WTC11 (cell line): ENCODE data around the gene RAD18. TPM values are rescaled to one million over a fixed set of nuclear protein-coding genes. Genes with fewer than 3 reads are reported as not detected.

Experiments used
- ATAC-seq: fragments of 200-7000 bp; cut with Tn5 transposase; 2 replicates; pipeline ENCODE4 v1.10.0; 2021; ENCODE audit warnings: mild to moderate bottlenecking, moderate library complexity
- CTCF ChIA-PET: fragments of 300-600 bp; sonication (Branson Sonifier 250); formaldehyde crosslinking; loops from one replicate; lab custom pipeline; 2021; ENCODE audit warnings: antibody characterized with exemption; lab: Charles Lee
- POLR2A ChIA-PET: fragments of 350-600 bp; sonication (Branson Sonifier 250); formaldehyde crosslinking; loops from one replicate; lab custom pipeline; 2021; ENCODE audit warnings: antibody characterized with exemption; lab: Charles Lee
- DNase-seq: peaks from one replicate; pipeline ENCODE4 v3.0.0; 2021; ENCODE audit warnings: low spot score
- H3K27ac Mint-ChIP-seq: 2 replicates; pipeline ENCODE4 v1.8.0; 2021; ENCODE audit warnings: mixed read lengths
- H3K27me3 Mint-ChIP-seq: 2 replicates; pipeline ENCODE4 v1.8.0; 2021; ENCODE audit warnings: low read depth, mild to moderate bottlenecking, moderate library complexity, mixed read lengths
- H3K36me3 Mint-ChIP-seq: 2 replicates; pipeline ENCODE4 v1.8.0; 2021; ENCODE audit warnings: mixed read lengths
- H3K4me1 Mint-ChIP-seq: 2 replicates; pipeline ENCODE4 v1.8.0; 2022; ENCODE audit warnings: mixed read lengths
- H3K4me3 Mint-ChIP-seq: 2 replicates; pipeline ENCODE4 v1.8.0; 2021; ENCODE audit warnings: mild to moderate bottlenecking, moderate library complexity, mixed read lengths
- H3K9me3 Mint-ChIP-seq: 2 replicates; pipeline ENCODE4 v1.8.0; 2021; ENCODE audit warnings: mixed read lengths
- AR ChIP-seq: fragments of 250-450 bp; sonication (Bioruptor Pico); IDR thresholded peaks from 2 replicates; pipeline ENCODE4 v1.9.0; 2021; ENCODE audit warnings: mild to moderate bottlenecking
- ATF3 ChIP-seq: sonication (generic); formaldehyde crosslinking; conservative IDR thresholded peaks from 2 replicates; pipeline ENCODE4 v1.8.1; 2022; ENCODE audit warnings: mild to moderate bottlenecking, missing genetic modification reagents
- CTCF ChIP-seq: fragments of 200-600 bp; IDR thresholded peaks from 2 replicates; pipeline ENCODE4 v1.8.0; 2022; ENCODE audit warnings: antibody characterized with exemption
- FOXK1 ChIP-seq: sonication (generic); formaldehyde crosslinking; IDR thresholded peaks from 2 replicates; pipeline ENCODE4 v1.8.0; 2022; ENCODE audit warnings: mild to moderate bottlenecking, moderate library complexity, missing genetic modification reagents
- GABPB1 ChIP-seq: sonication (generic); formaldehyde crosslinking; IDR thresholded peaks from 2 replicates; pipeline ENCODE4 v1.8.1; 2023; ENCODE audit warnings: mild to moderate bottlenecking, missing genetic modification reagents
- NFE2L1 ChIP-seq: sonication (generic); formaldehyde crosslinking; IDR thresholded peaks from 2 replicates; pipeline ENCODE4 v1.8.1; 2023; ENCODE audit warnings: missing genetic modification reagents
- NR3C1 ChIP-seq: sonication (generic); formaldehyde crosslinking; conservative IDR thresholded peaks from 2 replicates; pipeline ENCODE4 v1.8.1; 2023; ENCODE audit warnings: low read depth, mild to moderate bottlenecking, missing genetic modification reagents
- PRRX2 ChIP-seq: fragments of 250-450 bp; sonication (Bioruptor Pico); IDR thresholded peaks from 2 replicates; pipeline ENCODE4 v1.8.0; 2021; ENCODE audit warnings: mild to moderate bottlenecking
- RELA ChIP-seq: sonication (generic); formaldehyde crosslinking; IDR thresholded peaks from 2 replicates; pipeline ENCODE4 v1.8.1; 2022; ENCODE audit warnings: missing genetic modification reagents, mild to moderate bottlenecking, borderline replicate concordance
- RORB ChIP-seq: fragments of 250-450 bp; sonication (Bioruptor Pico); IDR thresholded peaks from 2 replicates; pipeline ENCODE4 v1.9.0; 2021; ENCODE audit warnings: mild to moderate bottlenecking
- SMAD4 ChIP-seq: sonication (generic); formaldehyde crosslinking; IDR thresholded peaks from 2 replicates; pipeline ENCODE4 v1.8.0; 2022; ENCODE audit warnings: mild to moderate bottlenecking, missing genetic modification reagents
- TP53 ChIP-seq: sonication (generic); formaldehyde crosslinking; IDR thresholded peaks from 2 replicates; pipeline ENCODE4 v1.8.1; 2023; ENCODE audit warnings: mild to moderate bottlenecking, missing genetic modification reagents
- ZBTB21 ChIP-seq: sonication (generic); formaldehyde crosslinking; IDR thresholded peaks from 2 replicates; pipeline ENCODE4 v1.8.1; 2023; ENCODE audit warnings: mild to moderate bottlenecking, missing genetic modification reagents, borderline replicate concordance
- ZNF232 ChIP-seq: sonication (generic); formaldehyde crosslinking; IDR thresholded peaks from 2 replicates; pipeline ENCODE4 v1.8.0; 2022; ENCODE audit warnings: mild to moderate bottlenecking, missing genetic modification reagents
- ZNF671 ChIP-seq: fragments of 250-450 bp; sonication (Bioruptor Pico); IDR thresholded peaks from 2 replicates; pipeline ENCODE4 v1.8.0; 2021; ENCODE audit warnings: mild to moderate bottlenecking
- total RNA-seq: library from RNA; stranded (reverse); gene quantifications from 3 replicates; pipeline ENCODE4 v1.2.3, GENCODE V29; 2021
- TF ChIP-seq, protein P1 (sequence below): sonication (generic); formaldehyde crosslinking; IDR thresholded peaks from 2 replicates; pipeline ENCODE4 v1.8.0; 2022; ENCODE audit warnings: missing genetic modification reagents

Gene RAD18
- total RNA-seq, 1 experiment from 2014 or later = 24.4 TPM

DNA sequence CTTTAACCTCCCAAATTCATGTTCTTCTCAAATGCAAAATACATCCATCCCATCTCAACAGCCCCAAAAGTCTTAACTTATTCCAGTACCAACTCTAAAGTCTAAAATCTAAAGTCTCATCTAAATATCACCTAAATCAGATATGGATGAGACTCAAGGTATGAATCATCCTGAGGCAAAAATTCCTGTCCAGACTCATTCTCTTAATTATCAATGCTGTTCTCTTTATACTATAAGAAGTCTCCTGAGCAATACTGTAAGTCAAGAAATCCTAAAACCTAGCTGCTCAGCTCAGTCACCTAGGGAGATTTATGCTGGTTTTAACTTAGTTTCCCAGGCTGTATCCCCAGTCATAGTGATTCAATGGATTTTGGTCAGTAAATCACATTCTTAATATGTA, 11.1 kb downstream of the RAD18 start (continued):
- TF ChIP-seq, protein P1, sequence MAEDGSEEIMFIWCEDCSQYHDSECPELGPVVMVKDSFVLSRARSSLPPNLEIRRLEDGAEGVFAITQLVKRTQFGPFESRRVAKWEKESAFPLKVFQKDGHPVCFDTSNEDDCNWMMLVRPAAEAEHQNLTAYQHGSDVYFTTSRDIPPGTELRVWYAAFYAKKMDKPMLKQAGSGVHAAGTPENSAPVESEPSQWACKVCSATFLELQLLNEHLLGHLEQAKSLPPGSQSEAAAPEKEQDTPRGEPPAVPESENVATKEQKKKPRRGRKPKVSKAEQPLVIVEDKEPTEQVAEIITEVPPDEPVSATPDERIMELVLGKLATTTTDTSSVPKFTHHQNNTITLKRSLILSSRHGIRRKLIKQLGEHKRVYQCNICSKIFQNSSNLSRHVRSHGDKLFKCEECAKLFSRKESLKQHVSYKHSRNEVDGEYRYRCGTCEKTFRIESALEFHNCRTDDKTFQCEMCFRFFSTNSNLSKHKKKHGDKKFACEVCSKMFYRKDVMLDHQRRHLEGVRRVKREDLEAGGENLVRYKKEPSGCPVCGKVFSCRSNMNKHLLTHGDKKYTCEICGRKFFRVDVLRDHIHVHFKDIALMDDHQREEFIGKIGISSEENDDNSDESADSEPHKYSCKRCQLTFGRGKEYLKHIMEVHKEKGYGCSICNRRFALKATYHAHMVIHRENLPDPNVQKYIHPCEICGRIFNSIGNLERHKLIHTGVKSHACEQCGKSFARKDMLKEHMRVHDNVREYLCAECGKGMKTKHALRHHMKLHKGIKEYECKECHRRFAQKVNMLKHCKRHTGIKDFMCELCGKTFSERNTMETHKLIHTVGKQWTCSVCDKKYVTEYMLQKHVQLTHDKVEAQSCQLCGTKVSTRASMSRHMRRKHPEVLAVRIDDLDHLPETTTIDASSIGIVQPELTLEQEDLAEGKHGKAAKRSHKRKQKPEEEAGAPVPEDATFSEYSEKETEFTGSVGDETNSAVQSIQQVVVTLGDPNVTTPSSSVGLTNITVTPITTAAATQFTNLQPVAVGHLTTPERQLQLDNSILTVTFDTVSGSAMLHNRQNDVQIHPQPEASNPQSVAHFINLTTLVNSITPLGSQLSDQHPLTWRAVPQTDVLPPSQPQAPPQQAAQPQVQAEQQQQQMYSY (CRISPR knock-in tag) = no peak
- no peak for TF ChIP-seq RORB
- no peak for TF ChIP-seq GABPB1 (CRISPR knock-in tag)
- no peak for TF ChIP-seq ZNF671 (CRISPR knock-in tag)
- TF ChIP-seq ZNF232 (CRISPR knock-in tag) = no peak
- no peak for TF ChIP-seq NR3C1
- TF ChIP-seq RELA (CRISPR knock-in tag) = no peak

DNA sequence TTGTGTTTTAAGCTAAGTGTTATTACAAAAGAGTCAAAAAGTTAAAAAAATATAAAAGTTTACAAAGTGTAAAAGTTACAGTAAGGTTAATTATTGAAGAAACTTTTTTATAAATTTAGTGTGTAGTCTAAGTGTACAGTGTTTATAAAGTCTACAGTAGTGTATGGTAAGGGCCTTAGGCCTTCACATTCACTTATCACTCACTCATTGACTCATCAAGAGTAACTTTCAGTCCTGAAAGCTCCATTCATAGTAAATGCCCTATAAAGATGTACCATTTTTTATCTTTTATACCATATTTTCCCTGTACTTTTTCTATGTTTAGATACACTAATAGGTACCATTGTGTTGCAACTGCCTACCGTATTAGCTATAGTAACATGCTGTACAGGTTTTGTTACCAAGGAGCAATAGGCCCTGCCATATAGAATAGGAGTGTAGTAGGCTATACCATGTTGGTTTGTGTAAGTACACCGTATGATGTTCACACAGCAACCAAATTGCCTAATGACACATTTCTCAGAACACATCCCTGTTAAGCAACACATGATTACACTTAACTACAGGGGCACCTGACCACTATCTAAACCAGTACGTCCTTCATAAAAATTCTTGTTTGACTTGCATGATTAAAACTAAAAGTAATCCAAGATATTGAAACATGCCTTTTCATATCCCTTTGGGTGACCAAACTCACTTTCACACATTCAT, 17.2 kb downstream of the RAD18 start:
- no peak for TF ChIP-seq FOXK1
- no peak for TF ChIP-seq CTCF
- no peak for TF ChIP-seq NFE2L1 (CRISPR knock-in tag)
- TF ChIP-seq ZBTB21 (CRISPR knock-in tag) = no peak
- TF ChIP-seq ATF3 = no peak
- TF ChIP-seq PRRX2 (CRISPR knock-in tag) = no peak
- no peak for TF ChIP-seq TP53 (CRISPR knock-in tag)
- no peak for TF ChIP-seq SMAD4 (CRISPR knock-in tag)
- TF ChIP-seq AR = no peak
- Mint-ChIP-seq H3K4me3 (no peak overlapping the region), H3K27ac (no peak overlapping the region), H3K9me3 (peaks cover 19% of the 10 kb centered on the region), H3K36me3 (peaks cover 50% of the 10 kb centered on the region), H3K27me3 (no peaks in the 10 kb centered on the region), H3K4me1 (no peaks in the 10 kb centered on the region)
- ChIA-PET CTCF (no interaction called here), POLR2A (no interaction called here)
- no peak for ATAC-seq
- DNase-seq = no peak
